HG02588 (cell line): ENCODE results near the gene NSUN4.
A peak's percentile ranks its signal among the peaks of the same experiment; 100 is the strongest.
"Not testable (repeated sequence)": the region's sequence is repeated elsewhere in the genome, so short reads cannot be mapped to it uniquely, and the experiment has no call there.

ENCODE experiments used
- ATAC-seq: cut with Tn5 transposase; IDR thresholded peaks from one replicate; pipeline ENCODE4 v1.9.1; 2021; ENCODE audit warnings: mild to moderate bottlenecking, moderate library complexity; ENCODE audit not compliant: unreplicated experiment

The NSUN4 gene

DNA sequence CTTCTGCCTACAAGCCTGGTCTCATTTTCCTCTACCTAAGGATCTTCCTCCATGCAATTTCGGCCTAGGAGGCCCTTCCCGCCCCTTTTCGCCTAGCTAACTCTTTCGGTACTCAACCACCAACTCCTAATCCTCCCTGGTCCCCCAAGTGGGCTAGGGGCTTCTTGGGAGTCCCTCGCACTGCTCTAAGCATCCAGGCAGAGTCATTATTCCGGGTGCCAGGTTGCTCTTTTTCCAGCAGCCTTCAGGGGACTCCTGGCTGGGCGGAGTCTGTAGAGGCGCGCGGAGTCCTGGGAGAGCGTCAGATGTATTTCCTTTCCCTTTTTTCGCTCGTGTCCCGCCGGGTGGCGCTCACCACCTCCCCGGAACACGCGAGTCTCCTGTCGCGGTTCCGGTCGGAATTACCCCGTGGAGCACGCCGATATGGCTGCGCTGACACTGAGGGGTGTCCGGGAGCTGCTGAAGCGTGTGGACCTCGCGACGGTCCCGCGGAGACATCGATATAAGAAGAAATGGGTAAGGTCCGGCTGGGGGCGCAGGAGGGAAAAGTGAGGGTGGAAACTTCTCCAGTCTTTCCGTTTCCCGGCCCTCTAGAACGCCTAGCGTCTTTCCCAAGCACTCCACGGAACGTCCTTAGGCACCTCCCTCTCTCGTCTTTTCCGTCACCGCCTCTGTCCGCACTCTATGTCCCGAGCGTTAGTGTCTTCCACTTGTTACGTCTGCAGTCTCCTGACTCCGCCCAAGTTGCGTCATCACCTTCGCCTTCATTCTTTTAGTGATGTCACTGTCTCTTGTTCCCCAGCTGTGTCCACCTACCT is at the start of gene NSUN4:
NSUN4 (plus strand) TSS at position 404 of the 818 bp plus-strand sequence; CDS start at position 424, 20 bp downstream.
- peak; percentile 84 for ATAC-seq

DNA sequence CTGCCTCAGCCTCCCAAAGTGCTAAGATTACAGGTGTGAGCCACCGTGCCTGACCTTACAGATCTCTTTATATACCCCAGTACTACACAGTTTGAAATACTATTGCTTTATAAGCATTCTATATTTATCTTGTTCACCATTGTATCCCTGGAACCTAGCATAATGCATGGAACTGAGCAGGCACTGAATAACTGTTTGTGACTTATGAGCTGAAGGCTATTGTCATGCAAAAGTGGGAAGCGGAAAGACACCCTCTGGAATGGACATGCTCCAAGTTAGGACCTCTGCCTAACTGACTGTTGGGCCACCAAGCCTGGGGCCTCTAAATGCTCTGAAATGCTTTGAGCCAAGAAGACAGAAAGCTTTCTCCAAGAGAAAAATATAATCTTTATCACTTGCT is 45.3 kb upstream of the NSUN4 start:
- no peak for ATAC-seq

DNA sequence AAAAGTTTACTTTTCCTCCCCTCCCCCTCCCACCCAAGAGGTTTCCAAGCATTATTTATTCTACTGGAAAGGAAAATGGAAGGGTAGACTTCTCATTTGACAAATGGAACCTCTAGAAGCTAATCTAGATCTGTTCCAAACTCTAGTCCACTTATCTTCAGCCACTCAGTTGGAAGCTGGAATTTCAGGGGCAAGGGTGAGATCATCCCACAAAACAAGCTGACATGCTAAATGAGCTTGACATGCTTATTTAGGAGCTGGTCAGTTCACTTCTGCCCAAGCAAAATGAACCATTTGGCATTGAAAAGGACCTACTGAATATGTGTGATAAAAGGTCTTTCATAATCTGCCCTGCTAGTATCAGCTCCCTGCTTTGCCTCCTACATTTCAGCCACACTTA is 42.2 kb upstream of the NSUN4 start:
- ATAC-seq, result no peak

DNA sequence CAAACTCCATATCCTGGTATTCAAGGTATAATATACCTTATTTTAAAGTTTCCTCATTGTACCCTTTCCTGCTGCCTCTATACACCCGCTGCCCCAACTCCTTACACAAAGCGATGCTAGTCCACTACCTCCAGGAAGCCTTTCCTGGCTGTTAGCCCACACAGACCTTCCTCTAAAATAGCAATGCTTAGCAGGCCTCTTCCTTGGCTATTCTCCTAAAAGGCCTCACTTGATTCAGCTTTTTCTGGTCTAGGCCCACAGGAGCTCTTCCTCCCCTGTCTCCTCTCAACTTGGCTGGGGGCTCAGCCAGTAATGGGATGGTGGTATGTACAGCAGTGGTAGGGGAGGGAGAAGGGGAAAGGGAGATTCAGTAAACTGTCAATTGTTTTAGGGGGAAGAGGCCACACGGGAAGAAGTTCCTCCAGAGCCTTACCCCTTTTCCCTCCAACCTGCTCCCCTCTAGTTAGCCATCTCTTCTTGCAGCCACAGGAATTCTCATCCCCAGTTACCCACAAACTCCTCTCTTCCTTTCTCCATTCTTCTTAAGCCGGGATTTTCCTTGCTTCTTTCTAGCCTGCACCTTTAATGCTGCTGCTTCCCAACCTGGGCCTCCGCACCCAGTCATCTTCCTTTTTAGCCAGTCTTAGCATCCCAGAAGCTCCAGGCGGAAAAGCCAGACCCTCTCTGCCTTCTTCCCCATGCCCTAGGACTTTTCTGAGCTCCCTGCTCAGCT is 39.8 kb upstream of the NSUN4 start:
- no peak for ATAC-seq

DNA sequence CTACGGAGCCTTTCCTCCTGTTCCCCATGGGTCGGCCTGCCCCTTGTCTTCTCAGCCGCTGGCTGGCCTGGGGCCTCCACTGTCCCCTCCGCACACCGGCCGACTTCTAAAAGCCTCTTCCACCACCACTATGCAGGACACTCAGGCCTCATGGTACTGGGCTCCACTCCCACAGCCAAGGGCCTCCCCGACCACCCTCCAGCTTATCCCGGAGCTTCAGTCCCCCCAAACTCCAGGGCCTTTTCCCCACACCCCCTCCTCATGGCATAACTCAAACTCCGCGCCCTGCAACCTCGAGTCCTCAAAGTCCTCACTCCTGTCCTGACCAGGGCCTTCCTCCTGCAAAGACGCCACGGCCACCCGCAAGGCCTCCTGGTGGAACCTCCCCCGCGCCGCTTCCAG is 39.2 kb upstream of the NSUN4 start:
- ATAC-seq, result no peak

DNA sequence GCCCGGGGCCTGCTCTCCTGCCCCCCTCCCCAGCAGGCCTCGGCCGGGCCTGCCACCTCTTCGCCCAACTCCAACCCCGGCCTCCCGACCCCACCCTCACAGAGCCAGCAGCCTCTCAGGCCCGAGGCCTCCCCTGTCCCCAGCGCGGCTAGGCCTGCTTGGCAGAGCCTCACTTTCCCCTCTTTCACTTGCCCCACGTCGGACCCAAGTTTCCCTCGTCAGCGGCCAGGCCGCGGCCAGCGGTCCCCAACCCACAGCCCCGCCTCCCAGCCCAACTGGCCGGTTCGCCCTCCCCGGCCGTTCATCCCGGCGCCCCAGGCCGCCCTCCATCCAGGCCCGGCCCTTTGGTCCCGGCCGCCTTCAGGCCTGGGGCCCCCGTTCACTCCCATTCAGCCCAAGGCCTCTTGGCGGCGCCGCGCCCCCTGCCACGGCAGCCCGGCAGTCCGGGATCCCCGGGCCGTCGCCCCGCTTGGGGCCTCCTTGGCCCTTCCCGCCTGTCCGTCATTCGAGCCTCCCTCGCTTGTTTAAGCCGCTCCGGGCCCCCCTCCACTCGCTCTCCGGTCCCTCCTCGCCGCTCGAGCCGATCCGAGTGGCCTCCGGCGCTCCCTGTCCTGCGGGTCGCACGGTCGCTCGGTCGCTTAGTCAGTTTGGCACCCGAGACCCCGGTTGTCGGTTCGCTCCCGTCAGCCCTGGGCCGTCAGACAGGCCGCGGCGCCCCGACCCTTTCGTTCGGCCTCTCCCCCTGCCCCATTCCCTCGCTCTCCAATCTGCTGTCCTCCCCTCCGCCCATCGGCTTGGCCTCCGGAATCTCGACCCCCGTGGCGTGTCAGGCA is 38.6 kb upstream of the NSUN4 start:
- peak; percentile 32 for ATAC-seq

DNA sequence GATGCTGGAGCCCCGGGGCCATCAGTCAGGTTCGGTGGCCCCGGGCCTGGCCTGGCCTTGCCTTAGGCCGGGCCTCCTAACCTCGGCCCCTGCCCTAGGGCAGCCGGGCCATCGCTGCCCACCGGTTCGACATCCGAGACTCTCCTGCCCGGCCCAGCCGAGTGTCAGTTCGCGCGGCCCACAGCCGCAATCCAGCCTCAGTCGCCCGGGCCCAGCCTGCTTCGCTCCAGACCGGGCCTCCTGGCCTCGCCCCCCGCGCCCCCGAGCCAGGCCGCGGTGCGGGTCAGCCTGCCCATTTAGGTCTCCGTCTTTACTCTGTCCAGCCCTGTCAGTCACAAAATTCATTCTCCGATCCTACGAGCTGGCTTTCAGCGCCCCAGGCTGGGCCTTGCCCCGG is 38.0 kb upstream of the NSUN4 start:
- ATAC-seq, result peak; percentile 10

DNA sequence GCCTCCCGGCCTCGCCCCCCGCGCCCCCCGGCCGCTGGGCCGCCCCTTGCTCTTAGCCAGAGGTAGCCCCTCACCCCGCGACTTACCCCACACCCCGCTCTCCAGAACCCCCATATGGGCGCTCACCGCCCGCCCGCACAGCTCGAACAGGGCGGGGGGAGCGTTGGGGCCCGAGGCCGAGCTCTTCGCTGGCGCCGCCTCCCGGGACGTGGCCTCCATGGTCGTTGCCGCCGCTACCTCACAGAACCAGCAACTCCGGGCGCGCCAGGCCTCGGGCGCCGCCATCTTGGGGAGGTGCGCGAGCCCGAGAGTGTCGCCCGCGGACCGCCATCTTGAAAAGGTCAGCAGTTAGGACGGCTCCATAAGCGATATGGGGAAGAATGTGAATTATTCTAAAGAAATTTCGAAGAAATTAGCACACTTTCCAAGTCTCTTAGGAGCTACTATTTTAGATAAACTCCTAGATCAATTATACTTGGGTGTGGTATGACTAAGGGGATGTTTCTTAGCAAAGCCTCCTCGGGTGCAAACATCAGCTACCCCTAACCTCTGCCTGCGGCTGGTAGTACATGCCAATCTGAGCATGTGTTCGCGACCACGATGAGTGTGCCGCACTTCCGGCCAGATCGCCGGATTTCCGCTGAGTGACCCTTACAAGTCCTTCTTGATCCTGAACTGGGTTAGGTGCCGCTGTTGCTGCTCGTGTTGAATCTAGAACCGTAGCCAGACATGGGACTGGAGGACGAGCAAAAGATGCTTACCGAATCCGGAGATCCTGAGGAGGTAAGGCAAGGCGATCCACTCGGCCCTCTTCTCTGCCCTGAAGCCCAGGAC is 37.4 kb upstream of the NSUN4 start, which contains the start of the genes LRRC41 and UQCRH:
LRRC41 (minus strand) TSS at position 579 of the 834 bp plus-strand sequence; CDS start at position 285, 294 bp downstream.
UQCRH (plus strand) TSS at position 661 of the 834 bp plus-strand sequence; CDS start at position 730, 69 bp downstream.
- peak; percentile 74 for ATAC-seq

DNA sequence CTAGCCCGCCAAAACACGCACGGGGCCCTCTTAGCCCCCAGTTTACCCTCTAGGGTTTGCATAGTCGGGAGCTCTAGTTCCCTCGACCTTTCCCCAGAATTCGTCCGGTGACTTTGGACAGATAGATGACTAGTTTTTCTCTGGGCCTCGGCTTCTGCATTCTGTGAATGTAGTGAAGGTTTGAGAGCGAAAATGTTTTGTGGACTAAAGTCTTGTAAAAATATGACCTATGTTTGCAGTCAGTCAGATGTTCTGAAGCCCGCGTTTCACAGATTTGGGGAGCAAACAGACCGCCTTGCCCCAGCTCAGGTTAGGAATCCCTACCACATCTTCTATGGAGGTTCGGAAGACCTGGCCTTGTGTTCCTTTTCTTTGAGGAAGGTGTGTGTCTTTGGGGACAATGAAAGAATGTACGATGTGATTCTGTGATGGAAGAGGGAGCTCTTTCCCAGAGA is 36.7 kb upstream of the NSUN4 start:
- ATAC-seq, result no peak

DNA sequence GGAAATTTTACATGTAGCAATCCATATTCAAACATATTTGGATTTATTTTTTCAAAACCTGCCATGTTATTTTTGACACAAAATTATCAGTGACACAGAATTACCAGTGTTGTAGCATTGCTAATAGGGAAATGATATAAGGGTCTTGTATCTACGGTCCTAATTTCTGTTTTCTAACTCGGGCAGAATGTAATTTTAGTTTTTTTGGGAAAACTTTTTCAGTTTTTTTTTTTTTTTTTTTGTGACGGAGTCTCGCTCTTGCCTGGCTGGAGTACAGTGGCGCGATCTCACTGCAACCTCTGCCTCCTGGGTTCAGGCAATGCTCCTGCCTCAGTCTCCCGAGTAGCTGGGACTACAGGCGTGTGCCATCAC is 34.5 kb upstream of the NSUN4 start:
- no peak for ATAC-seq

DNA sequence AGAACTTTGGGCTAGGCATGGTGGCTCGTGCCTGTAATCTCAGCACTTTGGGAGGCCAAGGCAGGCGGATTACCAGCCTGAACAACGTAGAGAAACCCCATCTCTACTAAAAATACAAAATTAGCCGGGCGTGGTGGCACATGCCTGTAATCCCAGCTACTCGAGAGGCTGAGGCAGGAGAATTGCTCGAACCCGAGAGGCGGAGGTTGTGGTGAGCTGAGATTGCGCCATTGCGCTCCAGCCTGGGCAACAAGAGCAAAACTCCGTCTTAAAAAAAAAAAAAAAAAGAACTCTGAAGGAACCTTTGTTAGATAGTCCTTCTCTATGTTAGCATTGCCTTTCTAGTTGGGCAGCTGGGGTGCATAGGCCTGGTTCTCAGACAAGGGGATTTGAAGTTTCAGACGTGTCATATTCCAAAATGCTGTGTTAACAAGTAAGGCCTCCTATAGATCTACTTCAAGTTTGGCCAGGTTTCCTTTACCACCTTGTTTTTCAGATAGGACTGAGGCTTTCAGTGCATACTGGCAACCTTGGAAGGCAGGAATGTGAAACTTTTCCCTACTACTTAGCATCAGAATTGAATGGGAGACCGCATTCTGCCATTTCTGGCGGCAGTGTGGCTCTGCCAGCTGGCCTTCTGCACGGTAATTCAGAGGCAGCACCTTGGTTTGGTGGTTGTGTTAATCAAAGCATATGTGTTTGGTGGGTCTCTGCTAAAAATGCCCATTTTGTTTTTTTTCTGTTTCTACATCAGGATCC is 31.0 kb upstream of the NSUN4 start:
- no peak for ATAC-seq

DNA sequence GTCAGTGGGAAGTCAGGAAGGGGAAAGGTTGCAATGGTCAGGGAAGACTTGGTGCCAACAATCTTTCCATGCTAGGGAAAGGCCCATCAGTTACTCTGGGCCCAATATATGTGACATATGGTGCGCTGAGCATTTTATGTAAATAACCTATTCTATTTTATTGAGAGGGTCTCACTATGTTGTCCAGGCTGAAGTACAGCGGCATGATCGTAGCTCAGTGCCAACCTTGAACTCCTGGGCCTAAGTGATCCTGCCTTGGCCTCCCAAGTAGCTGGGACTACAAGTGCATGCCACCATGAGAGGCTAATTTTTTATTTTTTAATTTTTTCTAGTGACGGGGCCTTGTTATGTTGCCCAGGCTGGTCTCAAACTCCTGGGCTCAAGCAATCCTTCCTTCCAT is 30.3 kb upstream of the NSUN4 start:
- no peak for ATAC-seq

DNA sequence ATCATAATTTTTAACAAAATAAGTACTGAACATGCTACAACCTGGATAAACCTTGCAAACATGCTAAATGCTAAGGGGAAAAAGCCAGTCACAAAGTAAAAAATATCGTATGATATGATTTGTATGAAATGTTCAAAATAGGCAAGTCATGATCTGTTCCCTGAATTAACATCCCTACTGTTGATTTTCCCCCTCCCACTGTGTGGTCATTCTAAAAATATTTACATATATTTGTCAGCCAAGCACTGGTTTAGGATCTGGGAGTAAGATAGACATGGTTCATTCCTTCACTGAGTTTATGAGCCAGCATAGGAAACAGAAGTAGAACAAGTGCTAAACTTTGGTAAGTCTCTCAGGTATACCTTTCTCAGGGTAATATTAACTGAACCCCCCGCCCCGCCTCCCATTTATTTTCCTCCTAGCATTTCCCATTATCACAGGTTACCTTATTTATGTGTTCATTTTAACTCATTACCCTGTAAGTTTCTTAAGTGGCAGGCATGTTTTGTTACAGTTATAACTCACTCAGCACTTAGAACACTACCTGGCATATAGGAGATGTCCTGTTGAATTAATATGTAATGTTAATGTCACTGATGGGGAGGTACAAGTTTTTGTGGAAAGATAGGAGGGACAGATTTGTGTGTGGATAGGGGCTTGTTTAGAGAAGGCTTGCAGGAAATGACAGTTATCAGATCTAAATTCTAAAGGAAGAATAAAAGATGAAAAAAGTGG is 24.8 kb upstream of the NSUN4 start:
- no peak for ATAC-seq

DNA sequence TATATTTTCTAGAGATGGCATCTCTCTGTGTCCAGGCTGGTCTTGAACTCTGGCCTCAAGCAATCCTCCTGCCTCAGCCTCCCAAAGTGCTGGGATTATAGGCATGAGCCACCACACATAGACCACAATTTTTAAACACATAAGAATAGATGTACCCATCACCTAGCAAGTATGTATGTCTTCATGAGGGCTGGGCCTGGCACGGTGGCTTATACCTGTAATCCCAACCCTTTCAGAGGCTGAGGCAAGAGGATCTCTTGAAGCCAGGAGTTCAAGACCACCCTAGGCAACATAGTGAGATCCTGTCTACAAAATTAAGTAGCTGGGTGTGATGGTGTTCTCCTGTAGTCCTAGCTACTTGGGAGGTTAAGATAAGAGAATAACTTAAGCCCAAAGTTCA is 23.3 kb upstream of the NSUN4 start:
- no peak for ATAC-seq

DNA sequence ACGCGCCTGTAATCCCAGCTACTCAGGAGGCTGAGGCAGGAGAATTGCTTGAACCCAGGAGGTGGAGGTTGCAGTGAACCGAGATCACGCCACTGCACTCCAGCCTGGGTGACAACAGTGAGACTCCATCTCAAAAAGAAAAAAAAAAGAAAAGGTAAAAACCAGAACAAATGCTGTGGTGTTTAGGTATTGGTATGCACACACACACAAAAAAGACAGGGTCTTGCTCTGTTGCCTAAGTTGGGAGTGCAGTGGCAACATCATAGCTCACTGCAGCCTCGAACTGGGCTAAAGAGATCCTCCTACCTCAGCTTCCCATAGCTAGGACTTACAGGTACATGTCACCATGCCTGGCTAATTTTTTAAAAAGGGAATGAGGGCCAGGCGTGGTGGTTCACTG is 21.3 kb upstream of the NSUN4 start:
- ATAC-seq, result not testable (repeated sequence)

DNA sequence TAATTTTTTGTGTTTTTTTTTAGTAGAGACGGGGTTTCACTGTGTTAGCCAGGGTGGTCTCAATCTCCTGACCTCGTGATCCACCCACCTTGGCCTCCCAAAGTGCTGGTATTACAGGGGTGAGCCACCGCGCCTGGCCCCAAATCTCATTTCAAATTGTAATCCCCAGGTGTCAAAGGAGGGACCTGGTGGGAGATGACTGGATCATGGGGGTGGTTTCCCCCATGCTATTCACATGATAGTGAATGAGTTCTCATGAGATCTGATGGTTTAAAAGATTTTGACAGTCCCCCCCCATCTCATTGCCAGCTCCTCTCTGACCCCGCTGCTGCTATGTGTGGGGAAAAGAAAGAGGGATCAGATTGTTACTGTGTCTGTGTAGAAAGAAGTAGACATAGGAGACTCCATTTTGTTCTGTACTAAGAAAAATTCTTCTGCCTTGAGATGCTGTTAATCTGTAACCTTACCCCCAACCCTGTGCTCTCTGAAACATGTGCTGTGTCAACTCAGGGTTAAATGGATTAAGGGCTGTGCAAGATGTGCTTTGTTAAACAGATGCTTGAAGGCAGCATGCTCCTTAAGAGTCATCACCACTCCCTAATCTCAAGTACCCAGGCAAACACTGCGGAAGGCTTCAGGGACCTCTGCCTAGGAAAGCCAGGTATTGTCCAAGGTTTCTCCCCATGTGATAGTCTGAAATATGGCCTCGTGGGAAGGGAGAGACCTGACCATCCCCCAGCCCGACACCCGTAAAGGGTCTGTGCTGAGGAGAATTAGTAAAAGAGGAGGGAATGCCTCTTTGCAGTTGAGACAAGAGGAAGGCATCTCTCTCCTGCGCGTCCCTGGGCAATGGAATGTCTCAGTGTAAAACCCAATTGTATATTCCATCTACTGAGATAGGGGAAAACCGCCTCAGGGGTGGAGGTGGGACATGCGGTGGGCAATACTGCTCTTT is 20.4 kb upstream of the NSUN4 start:
- not testable (repeated sequence) for ATAC-seq

DNA sequence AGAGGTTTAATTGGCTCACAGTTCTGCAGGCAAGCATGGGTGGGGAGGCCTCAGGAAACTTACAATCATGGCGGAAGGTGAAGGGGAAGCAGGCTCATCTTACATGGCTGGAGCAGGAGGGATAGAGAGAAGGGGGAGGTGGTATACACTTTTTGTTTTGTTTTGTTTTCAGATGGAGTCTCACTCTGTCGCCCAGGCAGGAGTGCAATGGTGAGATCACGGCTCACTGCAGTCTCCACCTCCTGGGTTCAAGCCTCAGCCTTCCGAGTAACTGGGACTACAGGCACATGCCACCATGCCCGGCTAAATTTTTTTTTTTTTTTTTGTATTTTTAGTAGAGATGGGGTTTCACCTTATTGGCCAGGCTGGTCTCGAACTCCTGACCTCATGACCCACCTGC is 18.4 kb upstream of the NSUN4 start:
- not testable (repeated sequence) for ATAC-seq
